MG63 (cell line): ENCODE results near the gene YBX2. TPM values are rescaled to one million over a fixed set of nuclear protein-coding genes. Genes with fewer than 3 reads are reported as not detected.

ENCODE experiments used
- DNase-seq: peaks from one replicate; pipeline ENCODE4 v3.0.0-alpha.2; 2020
- H3K27me3 ChIP-seq: fragments of 250-450 bp; sonication (Bioruptor Pico); 2 replicates; pipeline ENCODE4 v1.5.1; 2020; ENCODE audit warnings: mild to moderate bottlenecking, moderate library complexity
- H3K36me3 ChIP-seq: fragments of 250-450 bp; sonication (Bioruptor Pico); 2 replicates; pipeline ENCODE4 v1.5.1; 2020; ENCODE audit warnings: mild to moderate bottlenecking, moderate library complexity
- H3K4me3 ChIP-seq: fragments of 250-450 bp; sonication (Bioruptor Pico); 2 replicates; pipeline ENCODE4 v1.5.1; 2020; ENCODE audit warnings: mild to moderate bottlenecking, moderate library complexity
- H3K9me3 ChIP-seq: fragments of 250-450 bp; sonication (Bioruptor Pico); 2 replicates; pipeline ENCODE4 v1.5.1; 2020; ENCODE audit warnings: mild to moderate bottlenecking, moderate library complexity
- total RNA-seq: library from RNA; depleted of rRNA; stranded (reverse); fragments of >200 nt; shearing (Covaris generic); gene quantifications from 2 replicates; pipeline ENCODE4 v1.2.3, GENCODE V29; 2014; ENCODE audit warnings: low replicate concordance

The YBX2 gene
- total RNA-seq, 1 experiment from 2014 or later, result 6.5 TPM

GRCh38 chr17:7261379-7262191 is 32.9 kb downstream of the YBX2 start:
- Histone ChIP-seq H3K36me3 (peaks cover 12% of the 10 kb centered on the region), H3K4me3 (no peak overlapping the region), H3K9me3 (no peaks in the 10 kb centered on the region), H3K27me3 (no peaks in the 10 kb centered on the region)
- no peak for DNase-seq

- no peak for DNase-seq
- peaks cover 19% of the 10 kb centered on the region for H3K36me3 ChIP-seq
- H3K9me3 ChIP-seq, result no peaks in the 10 kb centered on the region
- no peak overlapping the region for H3K4me3 ChIP-seq
- H3K27me3 ChIP-seq, result no peaks in the 10 kb centered on the region
Observed at GRCh38 chr17:7260651-7261378, 33.6 kb downstream of the YBX2 start.

GRCh38 chr17:7260151-7260550 is 34.3 kb downstream of the YBX2 start:
- Histone ChIP-seq H3K9me3 (no peaks in the 10 kb centered on the region), H3K27me3 (no peaks in the 10 kb centered on the region), H3K36me3 (peaks cover 19% of the 10 kb centered on the region), H3K4me3 (no peak overlapping the region)
- DNase-seq, result no peak

- no peak for DNase-seq
- H3K27me3 ChIP-seq, result no peaks in the 10 kb centered on the region
- no peak overlapping the region for H3K4me3 ChIP-seq
- H3K36me3 ChIP-seq, result peaks cover 20% of the 10 kb centered on the region
- no peaks in the 10 kb centered on the region for H3K9me3 ChIP-seq
Observed at GRCh38 chr17:7259555-7259889, 34.9 kb downstream of the YBX2 start.

- peaks cover 26% of the 10 kb centered on the region for H3K36me3 ChIP-seq
- no peaks in the 10 kb centered on the region for H3K27me3 ChIP-seq
- no peaks in the 10 kb centered on the region for H3K9me3 ChIP-seq
- peak; percentile 77 for DNase-seq
- H3K4me3 ChIP-seq, result no peak overlapping the region
Observed at GRCh38 chr17:7258731-7259554, 35.5 kb downstream of the YBX2 start.

- DNase-seq, result no peak
- Histone ChIP-seq H3K36me3 (peaks cover 26% of the 10 kb centered on the region), H3K9me3 (no peaks in the 10 kb centered on the region), H3K27me3 (no peaks in the 10 kb centered on the region), H3K4me3 (no peak overlapping the region)
Observed at GRCh38 chr17:7256766-7257456, 37.5 kb downstream of the YBX2 start.

GRCh38 chr17:7254511-7254910 is 39.9 kb downstream of the YBX2 start:
- Histone ChIP-seq H3K9me3 (no peaks in the 10 kb centered on the region), H3K27me3 (no peaks in the 10 kb centered on the region), H3K36me3 (peaks cover 26% of the 10 kb centered on the region), H3K4me3 (no peak overlapping the region)
- DNase-seq, result no peak

GRCh38 chr17:7253082-7253481 is 41.4 kb downstream of the YBX2 start:
- H3K27me3 ChIP-seq, result no peaks in the 10 kb centered on the region
- peaks cover 21% of the 10 kb centered on the region for H3K36me3 ChIP-seq
- peak overlapping the region; percentile 90 for H3K4me3 ChIP-seq

GRCh38 chr17:7252176-7253043 is 42.0 kb downstream of the YBX2 start, which contains the start of gene ELP5:
ELP5 (plus strand) TSS chr17:7252215; CDS start chr17:7252551, 336 bp downstream.
- H3K4me3 ChIP-seq, result peak within 1 kb of the TSS; percentile 90
- peak; percentile 91 for DNase-seq
- H3K9me3 ChIP-seq, result no peaks in the 10 kb centered on the region
- H3K36me3 ChIP-seq, result peaks cover 19% of the 10 kb centered on the region
- H3K27me3 ChIP-seq, result no peaks in the 10 kb centered on the region

More at GRCh38 chr17:7253082-7253481, 41.4 kb downstream of the YBX2 start:
- H3K9me3 ChIP-seq, result no peaks in the 10 kb centered on the region
- no peak for DNase-seq

GRCh38 chr17:7251661-7252175 is 42.7 kb downstream of the YBX2 start, which contains the start of gene CTDNEP1:
CTDNEP1 (minus strand) TSS chr17:7251734; CDS start chr17:7251296, 438 bp downstream.
- DNase-seq, result peak; percentile 94
- Histone ChIP-seq H3K27me3 (no peaks in the 10 kb centered on the region), H3K9me3 (no peaks in the 10 kb centered on the region), H3K4me3 (peak within 1 kb of the TSS; percentile 90), H3K36me3 (peaks cover 19% of the 10 kb centered on the region)

- peaks cover 17% of the 10 kb centered on the region for H3K36me3 ChIP-seq
- no peaks in the 10 kb centered on the region for H3K27me3 ChIP-seq
- peak overlapping the region; percentile 90 for H3K4me3 ChIP-seq
- no peak for DNase-seq
- H3K9me3 ChIP-seq, result no peaks in the 10 kb centered on the region
Observed at GRCh38 chr17:7250695-7251627, 43.5 kb downstream of the YBX2 start.

- peak overlapping the region; percentile 90 for H3K4me3 ChIP-seq
- H3K27me3 ChIP-seq, result no peaks in the 10 kb centered on the region
- DNase-seq, result no peak
- H3K36me3 ChIP-seq, result peaks cover 20% of the 10 kb centered on the region
- H3K9me3 ChIP-seq, result no peaks in the 10 kb centered on the region
Observed at GRCh38 chr17:7249830-7250229, 44.6 kb downstream of the YBX2 start.

- no peak for DNase-seq
- no peaks in the 10 kb centered on the region for H3K27me3 ChIP-seq
- no peak overlapping the region for H3K4me3 ChIP-seq
- H3K9me3 ChIP-seq, result no peaks in the 10 kb centered on the region
- peaks cover 15% of the 10 kb centered on the region for H3K36me3 ChIP-seq
Observed at GRCh38 chr17:7249214-7249613, 45.2 kb downstream of the YBX2 start.

- DNase-seq, result no peak
- no peaks in the 10 kb centered on the region for H3K27me3 ChIP-seq
- H3K36me3 ChIP-seq, result peaks cover 13% of the 10 kb centered on the region
- H3K4me3 ChIP-seq, result no peak overlapping the region
- H3K9me3 ChIP-seq, result no peaks in the 10 kb centered on the region
Observed at GRCh38 chr17:7248796-7249195, 45.6 kb downstream of the YBX2 start.
